Measurements from ENCODE around the gene CD79A.

Gene CD79A

GRCh38 chr19:41876847-41877832 is at the start of gene CD79A:
TSS of gene CD79A (plus strand) at chr19:41877279. CDS start at chr19:41877305, 26 bp downstream.
- no peak for DNase-seq (ENCODE audit: low read depth, low spot score)

GRCh38 chr19:41837981-41838708 is 38.9 kb upstream of the CD79A start:
- no peak for DNase-seq (ENCODE audit: low read depth, low spot score)

GRCh38 chr19:41839211-41839610 is 37.9 kb upstream of the CD79A start:
- DNase-seq (ENCODE audit: low read depth, low spot score) = no peak

- no peak for DNase-seq (ENCODE audit: low read depth, low spot score)
Measured at GRCh38 chr19:41843371-41843770, 33.7 kb upstream of the CD79A start.

GRCh38 chr19:41844601-41845000 is 32.5 kb upstream of the CD79A start, which contains the start of gene LYPD4:
TSS of gene LYPD4 (minus strand) at chr19:41844683. CDS start at chr19:41839285, 5,398 bp downstream.
- DNase-seq (ENCODE audit: low read depth, low spot score) = no peak

- DNase-seq (ENCODE audit: low read depth, low spot score) = no peak
Measured at GRCh38 chr19:41845001-41845050, 32.3 kb upstream of the CD79A start, which contains the start of gene DMRTC2. TSS of gene DMRTC2 (plus strand) at chr19:41845042. CDS start at chr19:41847429, 2,387 bp downstream.

GRCh38 chr19:41845051-41845590 is 32.0 kb upstream of the CD79A start:
- DNase-seq (ENCODE audit: low read depth, low spot score) = no peak

GRCh38 chr19:41847351-41848105 is 29.6 kb upstream of the CD79A start:
- no peak for DNase-seq (ENCODE audit: low read depth, low spot score)

GRCh38 chr19:41848666-41849065 is 28.4 kb upstream of the CD79A start:
- no peak for DNase-seq (ENCODE audit: low read depth, low spot score)

- no peak for DNase-seq (ENCODE audit: low read depth, low spot score)
Measured at GRCh38 chr19:41849067-41849466, 28.0 kb upstream of the CD79A start.

- no peak for DNase-seq (ENCODE audit: low read depth, low spot score)
Measured at GRCh38 chr19:41850381-41850780, 26.7 kb upstream of the CD79A start.

GRCh38 chr19:41851456-41851855 is 25.6 kb upstream of the CD79A start:
- no peak for DNase-seq (ENCODE audit: low read depth, low spot score)

- no peak for DNase-seq (ENCODE audit: low read depth, low spot score)
Measured at GRCh38 chr19:41853344-41853743, 23.7 kb upstream of the CD79A start.

- DNase-seq (ENCODE audit: low read depth, low spot score) = no peak
Measured at GRCh38 chr19:41853768-41854167, 23.3 kb upstream of the CD79A start.

GRCh38 chr19:41859213-41859617 is 17.9 kb upstream of the CD79A start:
- no peak for DNase-seq (ENCODE audit: low read depth, low spot score)

GRCh38 chr19:41859618-41860418 is 17.3 kb upstream of the CD79A start, which contains the start of gene RPS19:
TSS of gene RPS19 (plus strand) at chr19:41860255. CDS start at chr19:41860775, 520 bp downstream.
- DNase-seq (ENCODE audit: low read depth, low spot score) = peak; percentile 96

- DNase-seq (ENCODE audit: low read depth, low spot score) = no peak
Measured at GRCh38 chr19:41860419-41861115, 16.5 kb upstream of the CD79A start.

GRCh38 chr19:41861116-41861768 is 15.8 kb upstream of the CD79A start:
- no peak for DNase-seq (ENCODE audit: low read depth, low spot score)

GRCh38 chr19:41861846-41862245 is 15.2 kb upstream of the CD79A start:
- DNase-seq (ENCODE audit: low read depth, low spot score) = no peak

GRCh38 chr19:41862445-41862986 is 14.6 kb upstream of the CD79A start:
- no peak for DNase-seq (ENCODE audit: low read depth, low spot score)

Data from smooth muscle cell of the brain vasculature (primary cell).